HCT116 (cell line): ENCODE results near the gene PBX1. TPM values are rescaled to one million over a fixed set of nuclear protein-coding genes. Genes with fewer than 3 reads are reported as not detected.

Experiments
- ATAC-seq: fragments of 200-7000 bp; cut with Tn5 transposase; 2 replicates; pipeline ENCODE4 v1.9.1; 2020; ENCODE audit warnings: mild to moderate bottlenecking, moderate library complexity
- BruUV-seq: library from RNA; stranded (reverse); fragments of 400-500 nt; replicated peaks from 2 replicates; lab custom pipeline; 2021; lab: Mats Ljungman, UMichigan
- CTCF ChIA-PET: fragments of 300-600 bp; sonication (Branson Sonifier 250); formaldehyde crosslinking; loops from one replicate; lab custom pipeline; 2021; ENCODE audit warnings: antibody characterized with exemption; lab: Charles Lee
- POLR2A ChIA-PET: fragments of 300-600, 350-600 bp; sonication (Branson Sonifier 250); formaldehyde crosslinking; loops from one replicate; lab custom pipeline; 2021; ENCODE audit warnings: antibody characterized with exemption; lab: Charles Lee
- RAD21 ChIA-PET, 2 experiments: fragments of 300-600 bp; sonication (Branson Sonifier 250); formaldehyde crosslinking; loops; one replicate each; lab custom pipeline; 2023; ENCODE audit warnings: low total read pairs in 2 of 2; ENCODE audit not compliant: uncharacterized antibody in 2 of 2, unreplicated experiment in 2 of 2, low non-redundant PET in 1 of 2; lab: Charles Lee
- DNase-seq: peaks from one replicate; pipeline ENCODE4 v3.0.0-alpha.2; 2010; ENCODE audit warnings: low read depth, low spot score
- H2AFZ ChIP-seq: fragments of 200-600 bp; shearing (Covaris generic), sonication (generic); 2 replicates; pipeline ENCODE4 v1.6.1; 2017; ENCODE audit warnings: low read depth, mixed run types, mixed read lengths, antibody characterized with exemption, low read length; ENCODE audit not compliant: poor library complexity, severe bottlenecking
- H3K27ac ChIP-seq: 2 replicates; pipeline ENCODE4 v1.5.1; 2012; ENCODE audit warnings: low read depth, low read length
- H3K27me3 ChIP-seq: fragments of 200-600 bp; sonication (generic); 2 replicates; pipeline ENCODE4 v1.6.1; 2016; ENCODE audit warnings: mixed run types, low read length, mixed read lengths; ENCODE audit not compliant: insufficient read depth
- H3K36me3 ChIP-seq, 2 experiments: fragments of 200-500 bp in 1 of 2; fragments of 200-600 bp in 1 of 2; sonication (Bioruptor generic) in 1 of 2; sonication (generic) in 1 of 2; 2 replicates each; pipeline versions ENCODE4 v1.5.1 to v1.6.1; 2014 to 2016; ENCODE audit warnings: low read length in 2 of 2, inconsistent platforms in 1 of 2, mixed read lengths in 1 of 2, mixed run types in 1 of 2; ENCODE audit not compliant: insufficient read depth in 2 of 2, control insufficient read depth in 1 of 2
- H3K4me1 ChIP-seq, 2 experiments: fragments of 200-600 bp in 1 of 2; sonication (generic) in 1 of 2; 2 replicates each; pipeline versions ENCODE4 v1.5.1 to v1.6.1; 2012 to 2017; ENCODE audit warnings: low read length in 2 of 2, inconsistent platforms in 1 of 2, mild to moderate bottlenecking in 1 of 2, mixed read lengths in 1 of 2, mixed run types in 1 of 2, moderate library complexity in 1 of 2; ENCODE audit not compliant: insufficient read depth in 2 of 2, control insufficient read depth in 1 of 2
- H3K4me2 ChIP-seq: fragments of 200-600 bp; sonication (generic); 2 replicates; pipeline ENCODE4 v1.6.1; 2017; ENCODE audit warnings: mixed run types, low read length, mixed read lengths
- H3K4me3 ChIP-seq, 2 experiments: fragments of 200-600 bp in 1 of 2; sonication (generic) in 1 of 2; replicated peaks in 1 of 2; 2 replicates each; pipeline ENCODE4 v1.5.1; 2011 to 2016; ENCODE audit warnings: low read length in 2 of 2, control low read depth in 1 of 2, low read depth in 1 of 2, mild to moderate bottlenecking in 1 of 2, mixed read lengths in 1 of 2, mixed run types in 1 of 2
- H3K79me2 ChIP-seq: fragments of 200-600 bp; sonication (generic); 2 replicates; pipeline ENCODE4 v1.6.1; 2017; ENCODE audit warnings: mild to moderate bottlenecking, mixed run types, low read length, moderate library complexity, mixed read lengths; ENCODE audit not compliant: insufficient read depth
- H3K9ac ChIP-seq: fragments of 200-600 bp; sonication (generic); 2 replicates; pipeline ENCODE4 v1.6.1; 2016; ENCODE audit warnings: low read length, mixed read lengths
- H3K9me2 ChIP-seq: fragments of 200-600 bp; sonication (generic), shearing (Covaris generic); 2 replicates; pipeline ENCODE4 v1.6.1; 2017; ENCODE audit warnings: mixed run types, mild to moderate bottlenecking, moderate library complexity; ENCODE audit not compliant: insufficient read depth
- H3K9me3 ChIP-seq, 2 experiments: fragments of 200-500 bp in 1 of 2; fragments of 200-600 bp in 1 of 2; sonication (Bioruptor generic) in 1 of 2; sonication (generic) in 1 of 2; 2 replicates each; pipeline ENCODE4 v1.6.1; 2014 to 2017; ENCODE audit warnings: low read length in 2 of 2, mixed read lengths in 2 of 2, inconsistent platforms in 1 of 2, low read depth in 1 of 2, mild to moderate bottlenecking in 1 of 2, mixed run types in 1 of 2, moderate library complexity in 1 of 2; ENCODE audit not compliant: control insufficient read depth in 1 of 2, insufficient read depth in 1 of 2
- H4K20me1 ChIP-seq: fragments of 200-600 bp; sonication (generic), shearing (Covaris generic); 2 replicates; pipeline ENCODE4 v1.6.1; 2017; ENCODE audit warnings: mixed run types, mild to moderate bottlenecking, moderate library complexity; ENCODE audit not compliant: insufficient read depth
- CEBPB ChIP-seq: IDR thresholded peaks from 2 replicates; pipeline ENCODE4 v1.6.1; 2012; ENCODE audit warnings: low read depth
- ELF1 ChIP-seq: IDR thresholded peaks from 2 replicates; pipeline ENCODE4 v1.6.1; 2012; ENCODE audit warnings: low read depth, borderline replicate concordance
- EZH2 ChIP-seq: fragments of 200-600 bp; sonication (generic); IDR thresholded peaks from 2 replicates; pipeline ENCODE4 v1.6.1; 2017; ENCODE audit warnings: antibody characterized with exemption, mixed run types
- FOSL1 ChIP-seq: IDR thresholded peaks from 2 replicates; pipeline ENCODE4 v1.6.1; 2012; ENCODE audit warnings: low read depth
- POLR2A ChIP-seq: IDR thresholded peaks from 2 replicates; pipeline ENCODE4 v1.7.0; 2011; ENCODE audit warnings: borderline replicate concordance; ENCODE audit not compliant: insufficient read depth, insufficient read length; ENCODE audit errors: extremely low read depth
- POLR2AphosphoS5 ChIP-seq: IDR thresholded peaks from 2 replicates; pipeline ENCODE4 v1.6.1; 2011; ENCODE audit warnings: mild to moderate bottlenecking, low read depth, low read length, moderate library complexity
- SIN3A ChIP-seq: IDR thresholded peaks from 2 replicates; pipeline ENCODE4 v1.6.1; 2012; ENCODE audit warnings: low read depth
- SP1 ChIP-seq: IDR thresholded peaks from 2 replicates; pipeline ENCODE4 v1.6.1; 2012; ENCODE audit warnings: low read depth
- YY1 ChIP-seq: IDR thresholded peaks from 2 replicates; pipeline ENCODE4 v1.6.1; 2011; ENCODE audit warnings: low read length, low read depth, moderate library complexity, mild to moderate bottlenecking; ENCODE audit not compliant: insufficient replicate concordance; ENCODE audit errors: extremely low read depth
- ZNF274 ChIP-seq: fragments of 200-500 bp; sonication (Bioruptor generic); IDR thresholded peaks from 2 replicates; pipeline ENCODE4 v1.6.1; 2014; ENCODE audit warnings: mild to moderate bottlenecking, low read depth, low read length, inconsistent platforms
- intact Hi-C: fragments of 100-400 bp; cut with micrococcal nuclease; formaldehyde crosslinking; loops from 2 replicates; pipeline ENCODE4 v1.10.0; 2022
- total RNA-seq: library from RNA; stranded (reverse); gene quantifications from one replicate; pipeline ENCODE4 v1.2.1, GENCODE V29; 2021; ENCODE audit not compliant: unreplicated experiment
- TF ChIP-seq, protein P1 (sequence below): IDR thresholded peaks from 2 replicates; pipeline ENCODE4 v1.6.1; 2012
- TF ChIP-seq, protein P2 (sequence below): IDR thresholded peaks from 2 replicates; pipeline ENCODE4 v1.6.1; 2011; ENCODE audit warnings: mild to moderate bottlenecking, low read length, moderate library complexity; ENCODE audit not compliant: insufficient replicate concordance; ENCODE audit errors: extremely low read depth
- TF ChIP-seq, protein P3 (sequence below), 3 experiments: fragments of 200-600 bp in 1 of 3; sonication (generic) in 1 of 3; IDR thresholded peaks in 2 of 3; conservative IDR thresholded peaks in 1 of 3; 2 replicates each; pipeline ENCODE4 v1.5.1; 2012 to 2017; ENCODE audit warnings: low read depth in 2 of 3, low read length in 2 of 3, antibody characterized with exemption in 1 of 3, borderline replicate concordance in 1 of 3, control low read depth in 1 of 3, mild to moderate bottlenecking in 1 of 3, mixed read lengths in 1 of 3, mixed run types in 1 of 3, moderate library complexity in 1 of 3; ENCODE audit not compliant: insufficient read depth in 1 of 3

Gene PBX1
- total RNA-seq, 1 experiment from 2014 or later = 29.6 TPM

DNA sequence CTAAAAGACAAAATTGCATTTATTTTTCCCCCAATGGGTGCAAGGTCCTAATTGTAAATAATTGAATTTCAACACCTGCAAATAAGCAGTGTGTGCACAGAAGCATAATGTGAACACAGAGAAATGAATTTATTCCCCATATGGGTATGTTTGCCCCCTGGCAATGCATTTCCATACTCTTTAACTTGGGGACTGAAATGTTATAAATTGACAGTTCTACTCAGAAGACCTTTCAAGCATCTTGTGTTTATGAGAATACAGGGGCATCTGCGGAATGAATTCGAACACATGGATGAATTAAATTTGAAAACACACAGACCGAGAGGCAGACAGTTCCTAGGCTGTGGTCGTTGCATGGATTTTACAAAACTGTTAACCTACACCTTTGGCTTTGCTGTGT, 3.5 kb downstream of the PBX1 start:
- no peaks in the 10 kb centered on the region for H3K9me2 ChIP-seq
- H3K4me1 ChIP-seq = peaks cover 7 to 14% of the 10 kb centered on the region in 2 experiments; a peak in 3 of 4 replicates
- POLR2A ChIA-PET = no interaction called here
- RAD21 ChIA-PET = no interaction called here
- CTCF ChIA-PET = no interaction called here
- TF ChIP-seq, protein P1, sequence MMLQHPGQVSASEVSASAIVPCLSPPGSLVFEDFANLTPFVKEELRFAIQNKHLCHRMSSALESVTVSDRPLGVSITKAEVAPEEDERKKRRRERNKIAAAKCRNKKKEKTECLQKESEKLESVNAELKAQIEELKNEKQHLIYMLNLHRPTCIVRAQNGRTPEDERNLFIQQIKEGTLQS = no peak
- TF ChIP-seq ZNF274 = no peak
- no peak for TF ChIP-seq CEBPB
- no peak for TF ChIP-seq SP1
- TF ChIP-seq, protein P2, sequence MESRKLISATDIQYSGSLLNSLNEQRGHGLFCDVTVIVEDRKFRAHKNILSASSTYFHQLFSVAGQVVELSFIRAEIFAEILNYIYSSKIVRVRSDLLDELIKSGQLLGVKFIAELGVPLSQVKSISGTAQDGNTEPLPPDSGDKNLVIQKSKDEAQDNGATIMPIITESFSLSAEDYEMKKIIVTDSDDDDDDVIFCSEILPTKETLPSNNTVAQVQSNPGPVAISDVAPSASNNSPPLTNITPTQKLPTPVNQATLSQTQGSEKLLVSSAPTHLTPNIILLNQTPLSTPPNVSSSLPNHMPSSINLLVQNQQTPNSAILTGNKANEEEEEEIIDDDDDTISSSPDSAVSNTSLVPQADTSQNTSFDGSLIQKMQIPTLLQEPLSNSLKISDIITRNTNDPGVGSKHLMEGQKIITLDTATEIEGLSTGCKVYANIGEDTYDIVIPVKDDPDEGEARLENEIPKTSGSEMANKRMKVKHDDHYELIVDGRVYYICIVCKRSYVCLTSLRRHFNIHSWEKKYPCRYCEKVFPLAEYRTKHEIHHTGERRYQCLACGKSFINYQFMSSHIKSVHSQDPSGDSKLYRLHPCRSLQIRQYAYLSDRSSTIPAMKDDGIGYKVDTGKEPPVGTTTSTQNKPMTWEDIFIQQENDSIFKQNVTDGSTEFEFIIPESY = no peak
- no peaks in the 10 kb centered on the region for H3K27me3 ChIP-seq
- H3K79me2 ChIP-seq = no peaks in the 10 kb centered on the region
- no peak overlapping the region for H3K4me2 ChIP-seq
- H3K4me3 ChIP-seq = no peak overlapping the region
- ATAC-seq (no peak), DNase-seq (no peak)
- intact Hi-C loops = no loop called here
- no peaks in the 10 kb centered on the region for H3K36me3 ChIP-seq
- H2AFZ ChIP-seq = no peak overlapping the region
- H3K9ac ChIP-seq = no peak overlapping the region
- BruUV-seq = no TSS peak
- no peaks in the 10 kb centered on the region for H4K20me1 ChIP-seq
- no peaks in the 10 kb centered on the region for H3K9me3 ChIP-seq
- no peak overlapping the region for H3K27ac ChIP-seq

DNA sequence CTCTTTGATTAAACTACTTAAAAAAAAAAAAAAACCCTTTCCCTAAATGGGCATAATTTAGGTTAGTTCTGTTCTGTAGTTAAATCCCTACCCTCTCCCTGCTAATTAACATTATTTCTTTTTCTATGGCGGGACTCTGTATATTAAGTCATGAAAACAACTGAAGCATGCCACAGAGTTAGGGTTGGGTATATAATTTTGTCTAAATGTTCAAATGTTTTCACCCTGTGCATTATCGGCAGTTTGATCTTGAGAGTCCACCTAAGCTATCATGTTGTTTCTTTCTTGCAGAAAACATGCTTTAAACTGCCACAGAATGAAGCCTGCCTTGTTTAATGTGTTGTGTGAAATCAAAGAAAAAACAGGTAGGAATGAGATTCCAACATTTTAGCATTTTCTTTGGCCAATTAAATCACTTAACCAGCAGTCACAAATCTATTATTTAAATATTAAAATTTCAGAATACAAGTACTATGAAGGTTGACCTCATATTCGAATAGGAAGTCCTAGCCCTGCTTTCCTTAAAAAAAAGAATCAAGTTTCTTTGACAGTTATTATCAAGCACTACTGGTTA, 4.0 kb downstream of the PBX1 start:
- Histone ChIP-seq H3K4me1 (peaks cover 4 to 9% of the 10 kb centered on the region in 2 experiments; a peak in 3 of 4 replicates), H3K9ac (no peak overlapping the region), H3K27ac (no peak overlapping the region), H3K9me3 (no peaks in the 10 kb centered on the region), H3K9me2 (no peaks in the 10 kb centered on the region), H3K27me3 (no peaks in the 10 kb centered on the region), H3K36me3 (no peaks in the 10 kb centered on the region), H3K79me2 (no peaks in the 10 kb centered on the region), H4K20me1 (no peaks in the 10 kb centered on the region), H3K4me3 (no peak overlapping the region), H3K4me2 (no peak overlapping the region), H2AFZ (no peak overlapping the region)
- ChIA-PET RAD21 (no interaction called here), CTCF (no interaction called here), POLR2A (no interaction called here)
- BruUV-seq = no TSS peak
- DNase-seq (no peak), ATAC-seq (no peak)
- intact Hi-C loops = no loop called here
- TF ChIP-seq SP1 (no peak), POLR2A (no peak), POLR2AphosphoS5 (no peak), SIN3A (no peak), ELF1 (no peak), FOSL1 (no peak), YY1 (no peak), EZH2 (no peak)
- TF ChIP-seq, protein P1 = no peak
- TF ChIP-seq, protein P3, sequence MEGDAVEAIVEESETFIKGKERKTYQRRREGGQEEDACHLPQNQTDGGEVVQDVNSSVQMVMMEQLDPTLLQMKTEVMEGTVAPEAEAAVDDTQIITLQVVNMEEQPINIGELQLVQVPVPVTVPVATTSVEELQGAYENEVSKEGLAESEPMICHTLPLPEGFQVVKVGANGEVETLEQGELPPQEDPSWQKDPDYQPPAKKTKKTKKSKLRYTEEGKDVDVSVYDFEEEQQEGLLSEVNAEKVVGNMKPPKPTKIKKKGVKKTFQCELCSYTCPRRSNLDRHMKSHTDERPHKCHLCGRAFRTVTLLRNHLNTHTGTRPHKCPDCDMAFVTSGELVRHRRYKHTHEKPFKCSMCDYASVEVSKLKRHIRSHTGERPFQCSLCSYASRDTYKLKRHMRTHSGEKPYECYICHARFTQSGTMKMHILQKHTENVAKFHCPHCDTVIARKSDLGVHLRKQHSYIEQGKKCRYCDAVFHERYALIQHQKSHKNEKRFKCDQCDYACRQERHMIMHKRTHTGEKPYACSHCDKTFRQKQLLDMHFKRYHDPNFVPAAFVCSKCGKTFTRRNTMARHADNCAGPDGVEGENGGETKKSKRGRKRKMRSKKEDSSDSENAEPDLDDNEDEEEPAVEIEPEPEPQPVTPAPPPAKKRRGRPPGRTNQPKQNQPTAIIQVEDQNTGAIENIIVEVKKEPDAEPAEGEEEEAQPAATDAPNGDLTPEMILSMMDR (IDR thresholded peaks at IDR 0.05 in 2 of 3, conservative IDR thresholded peaks at IDR 0.05 in 1 of 3; ENCODE audit: borderline replicate concordance in 1 of 3, insufficient read depth in 1 of 3, low read depth in 2 of 3, low read length in 2 of 3) = no peak
- TF ChIP-seq, protein P2 = no peak
